ENCODE data around the gene NCKAP5L.

DNA sequence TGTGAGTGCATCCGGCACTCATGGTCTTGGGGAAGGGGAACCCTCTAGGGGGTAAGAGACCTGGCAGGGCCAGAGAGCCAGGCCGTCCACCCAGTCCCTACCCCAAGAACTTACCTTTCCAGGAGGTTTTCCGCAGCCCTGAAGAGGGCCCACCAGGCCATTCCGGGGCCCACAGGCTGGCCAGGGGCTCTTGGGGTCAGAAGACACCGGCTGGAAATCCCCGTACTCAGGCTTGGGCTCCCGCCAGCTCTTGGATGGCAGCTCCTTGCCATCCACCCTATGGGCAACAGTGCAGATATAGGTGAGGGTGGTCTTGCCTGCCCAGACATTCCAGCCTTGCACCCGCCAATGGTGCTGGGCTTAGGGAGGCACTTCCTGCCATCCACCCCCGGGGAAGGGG, 34.6 kb downstream of the NCKAP5L start:
- TF ChIP-seq, protein P1, sequence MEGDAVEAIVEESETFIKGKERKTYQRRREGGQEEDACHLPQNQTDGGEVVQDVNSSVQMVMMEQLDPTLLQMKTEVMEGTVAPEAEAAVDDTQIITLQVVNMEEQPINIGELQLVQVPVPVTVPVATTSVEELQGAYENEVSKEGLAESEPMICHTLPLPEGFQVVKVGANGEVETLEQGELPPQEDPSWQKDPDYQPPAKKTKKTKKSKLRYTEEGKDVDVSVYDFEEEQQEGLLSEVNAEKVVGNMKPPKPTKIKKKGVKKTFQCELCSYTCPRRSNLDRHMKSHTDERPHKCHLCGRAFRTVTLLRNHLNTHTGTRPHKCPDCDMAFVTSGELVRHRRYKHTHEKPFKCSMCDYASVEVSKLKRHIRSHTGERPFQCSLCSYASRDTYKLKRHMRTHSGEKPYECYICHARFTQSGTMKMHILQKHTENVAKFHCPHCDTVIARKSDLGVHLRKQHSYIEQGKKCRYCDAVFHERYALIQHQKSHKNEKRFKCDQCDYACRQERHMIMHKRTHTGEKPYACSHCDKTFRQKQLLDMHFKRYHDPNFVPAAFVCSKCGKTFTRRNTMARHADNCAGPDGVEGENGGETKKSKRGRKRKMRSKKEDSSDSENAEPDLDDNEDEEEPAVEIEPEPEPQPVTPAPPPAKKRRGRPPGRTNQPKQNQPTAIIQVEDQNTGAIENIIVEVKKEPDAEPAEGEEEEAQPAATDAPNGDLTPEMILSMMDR (IDR thresholded peaks at IDR 0.05) = no peak
- no peak for TF ChIP-seq POLR2A (IDR thresholded peaks at IDR 0.05; ENCODE audit: low read depth)
- no peak for TF ChIP-seq POLR2AphosphoS5 (IDR thresholded peaks at IDR 0.05)

Measured in esophagus muscularis mucosa (tissue), 3 donors.